Transverse colon (tissue), 4 donors: ENCODE data around the gene MEF2D. TPM values are rescaled to one million over a fixed set of nuclear protein-coding genes. Genes with fewer than 3 reads are reported as not detected.

Source experiments
- DNase-seq: peaks from one replicate; pipeline ENCODE4 v3.0.0-alpha.2; 2019
- H3K27ac ChIP-seq, 4 donors: fragments of 200-600 bp; sonication (generic); 2 replicates each; pipeline ENCODE4 v1.5.1; 2016 to 2018; ENCODE audit warnings: inconsistent platforms in 4 of 4
- H3K27me3 ChIP-seq: fragments of 200-600 bp; sonication (generic); 2 replicates; pipeline ENCODE4 v1.5.1; 2017; ENCODE audit warnings: inconsistent platforms
- H3K36me3 ChIP-seq, 4 donors: fragments of 200-600 bp; sonication (generic); 2 replicates each; pipeline ENCODE4 v1.5.1; 2017 to 2019; ENCODE audit warnings: inconsistent platforms in 4 of 4
- H3K4me1 ChIP-seq, 4 donors: fragments of 200-600 bp; sonication (generic); 2 replicates each; pipeline ENCODE4 v1.5.1; 2017 to 2020; ENCODE audit warnings: inconsistent platforms in 4 of 4
- H3K4me3 ChIP-seq, 4 donors: fragments of 200-600 bp; sonication (generic); 1 replicate in 1 of 4; 2 replicates in 3 of 4; pipeline versions ENCODE4 v1.5.1 to v1.6.1; 2017 to 2019; ENCODE audit warnings: inconsistent platforms in 4 of 4
- H3K9me3 ChIP-seq, 2 donors: fragments of 200-600 bp; sonication (generic); 2 replicates each; pipeline ENCODE4 v1.5.1; 2017 to 2019; ENCODE audit warnings: inconsistent platforms in 2 of 2
- CTCF ChIP-seq, 5 experiments: fragments of 200-600 bp in 3 of 5; fragments of 450-650 bp in 2 of 5; sonication (generic) in 3 of 5; IDR thresholded peaks; 1 replicate in 2 of 5; 2 replicates in 3 of 5; pipeline ENCODE4 v1.5.1; 2016 to 2017; ENCODE audit warnings: antibody characterized with exemption in 5 of 5, inconsistent platforms in 3 of 5, mild to moderate bottlenecking in 2 of 5, moderate library complexity in 1 of 5
- EP300 ChIP-seq: sonication (generic); formaldehyde crosslinking; IDR thresholded peaks from one replicate; pipeline ENCODE4 v1.6.1; 2017; ENCODE audit warnings: antibody characterized with exemption, low read depth
- POLR2A ChIP-seq: fragments of 450-650 bp; IDR thresholded peaks from one replicate; pipeline ENCODE4 v1.6.1; 2016; ENCODE audit warnings: antibody characterized with exemption, mild to moderate bottlenecking, moderate library complexity
- POLR2AphosphoS5 ChIP-seq, 3 donors: sonication (generic); formaldehyde crosslinking; IDR thresholded peaks; one replicate each; pipeline ENCODE4 v1.6.1; 2016; ENCODE audit warnings: antibody characterized with exemption in 3 of 3
- WGBS, 2 donors: methylation state at CpG; one replicate each; pipeline ENCODE4 v1.1.5; 2018; ENCODE audit warnings: low coverage in 1 of 2; 5-methylcytosine and 5-hydroxymethylcytosine counted together
- in situ Hi-C, 4 donors: fragments of 200-750 bp; cut with MboI; loops; one replicate each; pipeline versions ENCODE4 v1.15.0 to v1.15.1; 2017; ENCODE audit warnings: low sequenced_read_pairs in 3 of 4, low pct_ligation_motif_present in 1 of 4, low pct_unique_long_range_greater_than_20kb in 1 of 4
- intact Hi-C: fragments of 100-400 bp; cut with DNase I; formaldehyde crosslinking; loops from one replicate; pipeline ENCODE4 v1.15.1; 2023; ENCODE audit warnings: low total_unique reads
- total RNA-seq, 4 donors: library from RNA; depleted of rRNA; stranded (reverse); fragments of >200 nt; gene quantifications; one replicate each; pipeline ENCODE4 v1.1.0, GENCODE V29; 2016

MEF2D gene
- total RNA-seq, 4 donors from 2014 or later = 26.1 to 200 (median 85.7) TPM

DNA sequence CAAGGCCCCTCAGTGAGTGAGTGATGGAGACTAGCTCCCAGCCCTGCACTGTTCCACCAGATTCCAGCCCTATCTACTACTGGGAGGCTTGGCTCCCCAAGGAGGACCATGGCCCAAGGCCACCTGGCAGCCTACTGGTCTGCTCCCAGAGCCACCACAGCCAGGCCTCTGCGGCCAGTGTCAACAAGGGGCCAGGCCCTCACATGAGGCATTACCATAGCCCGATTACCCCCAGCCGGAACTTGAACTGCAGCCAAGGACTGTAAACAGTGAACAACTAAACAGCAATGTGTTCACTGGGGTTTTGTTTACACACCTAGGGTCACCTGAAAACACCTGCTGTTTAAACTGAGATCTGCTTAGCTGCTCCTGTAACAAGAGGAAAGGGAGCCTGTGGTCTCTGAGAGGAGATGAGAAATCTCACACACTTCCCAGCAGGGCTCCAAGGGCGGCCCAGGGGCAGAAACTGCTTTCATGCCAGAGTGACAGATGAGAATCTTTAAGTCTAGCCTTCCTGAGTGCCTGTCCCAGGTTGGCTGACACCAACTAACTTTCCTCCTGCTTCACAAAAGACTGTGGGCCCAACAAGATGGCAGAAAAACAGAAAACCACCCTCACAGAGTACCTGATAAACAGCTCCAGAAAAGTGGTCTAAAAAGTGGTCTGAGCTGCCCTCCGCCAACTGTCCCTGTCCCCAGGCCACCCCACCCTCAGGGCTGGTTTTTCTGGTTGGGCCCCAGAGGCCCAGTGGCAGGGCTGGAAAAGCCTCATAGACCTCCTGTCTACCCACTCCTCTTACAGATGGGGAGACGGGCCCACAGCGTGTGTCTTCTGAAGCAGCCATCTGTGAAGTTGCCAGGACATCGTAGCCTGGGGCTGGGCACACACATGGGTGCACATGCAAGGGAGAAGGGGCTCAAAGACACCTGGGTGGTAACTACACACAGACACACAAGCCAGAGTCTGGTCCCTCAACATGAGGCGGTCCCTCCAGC, 28.8 kb downstream of the MEF2D start:
- H3K4me1 ChIP-seq = peaks cover 29 to 56% (median 36%) of the 10 kb centered on the region in 4 donors
- peak; percentile 90 for DNase-seq
- no peak overlapping the region for H3K4me3 ChIP-seq
- in situ Hi-C loops (loop anchor here in 1 of 4 donors (10.0 kb wide), 1 partner anchor 133 kb away; the partner anchor contains the start of gene GPATCH4), intact Hi-C loops (no loop called here)
- H3K27ac ChIP-seq = peak overlapping the region; percentile 79 to 86 (median 82)
- H3K9me3 ChIP-seq = no peaks in the 10 kb centered on the region
- H3K27me3 ChIP-seq = no peaks in the 10 kb centered on the region
- peaks cover 0 to 56% (median 26%) of the 10 kb centered on the region in 4 donors for H3K36me3 ChIP-seq
- TF ChIP-seq POLR2AphosphoS5 (IDR thresholded peaks at IDR 0.05) (peak in 2 of 3 donors; percentile 65 to 74), CTCF (IDR thresholded peaks at IDR 0.05) (no peak), POLR2A (no peak)
- 38% methylated on average over 9 of the region's 9 CpGs; no CpG with 5 or more reads in 1 of the 2 donors for WGBS, 2 donors

DNA sequence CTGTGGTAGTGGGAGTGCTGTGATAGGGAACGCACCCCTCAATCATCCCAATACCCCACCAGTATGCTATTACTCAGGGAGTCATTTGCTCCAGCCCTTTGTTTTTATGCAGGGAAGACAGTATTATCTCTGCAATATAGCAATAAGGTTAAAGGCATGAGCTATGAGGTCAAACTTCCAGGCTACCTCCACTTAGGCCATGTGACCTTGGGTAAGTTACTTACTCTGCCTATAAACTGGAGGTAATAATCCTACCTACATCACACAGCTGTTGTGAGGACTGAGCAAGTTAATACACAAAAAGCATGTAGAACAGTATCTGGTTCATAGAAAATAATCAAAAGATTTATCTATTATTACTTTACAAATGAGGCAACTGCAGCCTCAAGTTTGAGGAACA, 30.1 kb downstream of the MEF2D start:
- no peak for DNase-seq

DNA sequence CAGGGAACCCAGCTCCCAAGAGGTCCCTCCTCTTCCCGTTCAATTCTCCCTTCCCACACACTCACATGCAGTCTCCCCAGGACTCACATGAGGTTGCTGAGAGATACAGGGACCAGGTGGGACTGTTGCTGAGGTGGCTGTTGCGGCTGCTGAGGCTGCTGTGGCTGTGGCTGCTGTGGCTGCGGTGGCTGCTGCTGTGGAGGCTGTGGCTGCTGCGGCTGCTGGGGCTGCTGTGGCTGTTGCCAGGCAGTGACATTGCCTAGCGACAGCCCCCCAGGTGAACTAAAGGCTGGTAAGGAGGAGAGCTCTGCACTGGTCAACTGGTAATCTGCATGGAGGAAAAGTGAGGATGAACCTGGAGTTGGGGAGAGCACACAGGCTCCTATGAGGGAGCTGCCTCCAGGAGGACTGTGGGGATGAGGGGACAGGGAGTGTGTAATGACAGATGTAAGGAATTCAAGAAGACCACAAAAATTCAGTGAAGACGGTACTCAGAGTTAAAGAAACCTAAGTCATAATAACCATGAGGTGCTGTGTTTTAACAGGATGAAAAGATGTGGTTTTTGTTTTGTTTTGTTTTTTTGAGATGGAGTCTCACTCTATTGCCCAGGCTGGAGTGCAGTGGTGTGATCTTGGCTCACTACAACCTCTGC, 31.8 kb downstream of the MEF2D start:
- Histone ChIP-seq H3K36me3 (peaks cover 0 to 44% (median 22%) of the 10 kb centered on the region in 4 donors), H3K9me3 (no peaks in the 10 kb centered on the region), H3K4me1 (peaks cover 24 to 76% (median 54%) of the 10 kb centered on the region in 4 donors), H3K27me3 (no peaks in the 10 kb centered on the region), H3K27ac (peak overlapping the region in 2 of 4 donors; percentile 40 to 86), H3K4me3 (no peak overlapping the region)
- intact Hi-C loops = no loop called here
- in situ Hi-C loops = no loop called here
- DNase-seq = no peak
- no peak for TF ChIP-seq EP300
- TF ChIP-seq POLR2AphosphoS5 (IDR thresholded peaks at IDR 0.05) = no peak
- TF ChIP-seq POLR2A = no peak
- no peak for TF ChIP-seq CTCF (IDR thresholded peaks at IDR 0.05)
- 88 to 93% methylated on average over 1 to 6 of the region's 6 CpGs for WGBS, 2 donors

More for the DNA sequence above, 30.1 kb downstream of the MEF2D start:
- in situ Hi-C loops = loop anchor here in 1 of 4 donors (10.0 kb wide), 1 partner anchor 134 kb away; the partner anchor contains the start of gene GPATCH4
- no peaks in the 10 kb centered on the region for H3K27me3 ChIP-seq
- no peaks in the 10 kb centered on the region for H3K9me3 ChIP-seq
- peaks cover 20 to 59% (median 37%) of the 10 kb centered on the region in 4 donors for H3K4me1 ChIP-seq
- intact Hi-C loops = no loop called here
- WGBS, 2 donors = 83% methylated on average over 1 of the region's 1 CpG; no CpG with 5 or more reads in 1 of the 2 donors
- no peak overlapping the region for H3K4me3 ChIP-seq
- TF ChIP-seq POLR2AphosphoS5 (IDR thresholded peaks at IDR 0.05) (no peak), CTCF (IDR thresholded peaks at IDR 0.05) (no peak), EP300 (no peak), POLR2A (no peak)
- peak overlapping the region; percentile 79 to 86 (median 82) for H3K27ac ChIP-seq
- peaks cover 0 to 57% (median 28%) of the 10 kb centered on the region in 4 donors for H3K36me3 ChIP-seq

- H3K36me3 ChIP-seq = peaks cover 0 to 37% (median 18%) of the 10 kb centered on the region in 4 donors
Measured at GRCh38 chr1:156467906-156468305, 32.7 kb downstream of the MEF2D start.

More at GRCh38 chr1:156467906-156468305, 32.7 kb downstream of the MEF2D start:
- Histone ChIP-seq H3K4me1 (peaks cover 24 to 81% (median 59%) of the 10 kb centered on the region in 4 donors), H3K27ac (peak overlapping the region in 1 of 4 donors; percentile 57), H3K4me3 (no peak overlapping the region), H3K9me3 (no peaks in the 10 kb centered on the region), H3K27me3 (no peaks in the 10 kb centered on the region)
- DNase-seq = no peak
- TF ChIP-seq POLR2AphosphoS5 (IDR thresholded peaks at IDR 0.05) (no peak), EP300 (no peak), POLR2A (no peak), CTCF (IDR thresholded peaks at IDR 0.05) (no peak)
- 87 to 100% methylated on average over 1 to 12 of the region's 18 CpGs for WGBS, 2 donors
- in situ Hi-C loops = no loop called here
- intact Hi-C loops = no loop called here
